ENCODE measurements around the gene MGAT1. TPM values are rescaled to one million over a fixed set of nuclear protein-coding genes. Genes with fewer than 3 reads are reported as not detected.

Gene MGAT1
- polyA plus RNA-seq, 3 donors: 231 to 523 (median 385) TPM

GRCh38 chr5:180849827-180850226, 47.2 kb upstream of the MGAT1 start:
- Histone ChIP-seq H3K36me3 (replicated peaks in 1 of 2; ENCODE audit: control insufficient read depth in 1 of 2, insufficient read depth in 2 of 2, low read length in 2 of 2) (peaks cover 21 to 44% of the 10 kb centered on the region in 2 donors), H3K9me3 (replicated peaks in 1 of 2; ENCODE audit: control insufficient read depth in 1 of 2, insufficient read depth in 1 of 2, low read length in 2 of 2) (peaks cover 44 to 71% of the 10 kb centered on the region in 2 donors), H4K20me1 (ENCODE audit: insufficient read depth, low read length) (no peaks in the 10 kb centered on the region), H2AFZ (ENCODE audit: insufficient read depth, low read depth, low read length, poor library complexity, severe bottlenecking) (no peak overlapping the region), H3K27ac (ENCODE audit: low read depth in 1 of 2, low read length in 2 of 2) (no peak overlapping the region), H3K4me2 (replicated peaks; ENCODE audit: extremely low read depth, low read length, poor library complexity, severe bottlenecking) (no peak overlapping the region), H3K4me1 (ENCODE audit: control insufficient read depth in 1 of 2, insufficient read depth in 2 of 2, low read length in 2 of 2) (no peaks in the 10 kb centered on the region), H3K27me3 (ENCODE audit: control insufficient read depth in 2 of 2, insufficient read depth in 2 of 2, low read length in 2 of 2) (no peaks in the 10 kb centered on the region), H3K4me3 (replicated peaks in 1 of 3; ENCODE audit: low read depth in 2 of 3, low read length in 3 of 3) (peak overlapping the region in 1 of 3 experiments; percentile 41), H3K79me2 (ENCODE audit: insufficient read depth, low read length) (no peaks in the 10 kb centered on the region), H3K9ac (ENCODE audit: insufficient read depth, low read length, poor library complexity, severe bottlenecking) (no peak overlapping the region)
- Mint-ChIP-seq H3K36me3 (peaks cover 32 to 40% of the 10 kb centered on the region in 2 donors), H3K4me3 (no peak overlapping the region), H3K9me3 (peaks cover 38 to 69% (median 61%) of the 10 kb centered on the region in 7 donors), H3K27me3 (ENCODE audit: low read depth in 3 of 3) (no peaks in the 10 kb centered on the region), H3K4me1 (no peaks in the 10 kb centered on the region), H3K27ac (no peak overlapping the region)
- no CpG with 5 or more reads among the region's 4 CpGs for WGBS (ENCODE audit: insufficient coverage)
- DNase-seq: no peak
- intact Hi-C loops (cut with micrococcal nuclease): no loop called here
- no peak for TF ChIP-seq CTCF (IDR thresholded peaks at IDR 0.05)

- intact Hi-C loops (cut with micrococcal nuclease): no loop called here
- TF ChIP-seq CTCF (IDR thresholded peaks at IDR 0.05): peak; percentile 15
- Mint-ChIP-seq H3K4me1 (no peaks in the 10 kb centered on the region), H3K27me3 (ENCODE audit: low read depth in 3 of 3) (peaks cover 0 to 2% (median 0%) of the 10 kb centered on the region in 3 donors), H3K27ac (no peak overlapping the region), H3K36me3 (peaks cover 32 to 37% of the 10 kb centered on the region in 2 donors), H3K4me3 (no peak overlapping the region), H3K9me3 (peaks cover 41 to 69% (median 61%) of the 10 kb centered on the region in 7 donors)
- Histone ChIP-seq H3K9me3 (replicated peaks in 1 of 2; ENCODE audit: control insufficient read depth in 1 of 2, insufficient read depth in 1 of 2, low read length in 2 of 2) (peaks cover 44 to 71% of the 10 kb centered on the region in 2 donors), H3K27me3 (ENCODE audit: control insufficient read depth in 2 of 2, insufficient read depth in 2 of 2, low read length in 2 of 2) (no peaks in the 10 kb centered on the region), H3K27ac (ENCODE audit: low read depth in 1 of 2, low read length in 2 of 2) (no peak overlapping the region), H4K20me1 (ENCODE audit: insufficient read depth, low read length) (no peaks in the 10 kb centered on the region), H3K4me1 (ENCODE audit: control insufficient read depth in 1 of 2, insufficient read depth in 2 of 2, low read length in 2 of 2) (no peaks in the 10 kb centered on the region), H3K4me2 (replicated peaks; ENCODE audit: extremely low read depth, low read length, poor library complexity, severe bottlenecking) (no peak overlapping the region), H3K79me2 (ENCODE audit: insufficient read depth, low read length) (no peaks in the 10 kb centered on the region), H3K36me3 (replicated peaks in 1 of 2; ENCODE audit: control insufficient read depth in 1 of 2, insufficient read depth in 2 of 2, low read length in 2 of 2) (peaks cover 21 to 44% of the 10 kb centered on the region in 2 donors), H2AFZ (ENCODE audit: insufficient read depth, low read depth, low read length, poor library complexity, severe bottlenecking) (no peak overlapping the region), H3K4me3 (replicated peaks in 1 of 3; ENCODE audit: low read depth in 2 of 3, low read length in 3 of 3) (no peak overlapping the region), H3K9ac (ENCODE audit: insufficient read depth, low read length, poor library complexity, severe bottlenecking) (no peak overlapping the region)
- no peak for DNase-seq
- no CpG with 5 or more reads among the region's 1 CpG for WGBS (ENCODE audit: insufficient coverage)
Observed at GRCh38 chr5:180848878-180849277, 46.3 kb upstream of the MGAT1 start.
